OCI-LY3 (cell line): ENCODE measurements around the gene ZNF143.

Source experiments
- CTCF ChIP-seq: fragments of 200-600, 300-600 bp; sonication (generic); IDR thresholded peaks from 2 replicates; pipeline ENCODE4 v1.5.1; 2014; ENCODE audit warnings: antibody characterized with exemption, low read length, low read depth
- EZH2phosphoT487 ChIP-seq: fragments of 200-600 bp; shearing (Covaris generic); IDR thresholded peaks from 2 replicates; pipeline ENCODE4 v1.6.1; 2018; ENCODE audit warnings: antibody characterized with exemption, mixed run types, low read depth

GRCh38 chr11:9524001-9524400 is 63.2 kb downstream of the ZNF143 start:
- TF ChIP-seq CTCF = no peak
- TF ChIP-seq EZH2phosphoT487 = no peak
